ENCODE results near the gene DMD.

Gene DMD

DNA sequence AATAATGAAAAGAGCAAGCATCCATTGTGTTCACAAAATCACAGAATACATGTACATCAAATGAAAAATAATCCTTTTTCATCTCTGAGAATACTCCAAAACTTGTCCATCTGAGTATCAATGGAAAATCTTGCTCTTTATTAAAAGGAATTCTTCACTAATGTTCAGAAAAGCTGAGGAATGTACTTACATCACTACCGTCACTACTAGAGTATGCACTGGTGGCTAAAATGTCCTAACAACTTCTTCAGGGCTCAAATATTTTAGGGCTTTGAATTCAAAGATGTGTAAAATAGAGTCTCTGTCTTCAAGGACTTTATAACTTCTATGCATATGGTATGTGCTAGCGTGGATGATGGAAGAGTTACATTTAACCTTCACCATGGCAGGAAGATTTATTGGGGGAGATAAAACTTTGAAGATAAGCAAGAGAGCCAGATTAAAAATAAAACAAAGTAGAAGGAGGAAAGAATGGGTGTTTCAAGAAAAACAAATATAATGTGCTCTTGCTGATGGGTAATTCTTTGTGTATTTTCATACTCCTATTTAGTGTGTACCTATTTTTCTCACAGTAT, 55.1 kb downstream of the DMD start:
- TF ChIP-seq, protein P1, sequence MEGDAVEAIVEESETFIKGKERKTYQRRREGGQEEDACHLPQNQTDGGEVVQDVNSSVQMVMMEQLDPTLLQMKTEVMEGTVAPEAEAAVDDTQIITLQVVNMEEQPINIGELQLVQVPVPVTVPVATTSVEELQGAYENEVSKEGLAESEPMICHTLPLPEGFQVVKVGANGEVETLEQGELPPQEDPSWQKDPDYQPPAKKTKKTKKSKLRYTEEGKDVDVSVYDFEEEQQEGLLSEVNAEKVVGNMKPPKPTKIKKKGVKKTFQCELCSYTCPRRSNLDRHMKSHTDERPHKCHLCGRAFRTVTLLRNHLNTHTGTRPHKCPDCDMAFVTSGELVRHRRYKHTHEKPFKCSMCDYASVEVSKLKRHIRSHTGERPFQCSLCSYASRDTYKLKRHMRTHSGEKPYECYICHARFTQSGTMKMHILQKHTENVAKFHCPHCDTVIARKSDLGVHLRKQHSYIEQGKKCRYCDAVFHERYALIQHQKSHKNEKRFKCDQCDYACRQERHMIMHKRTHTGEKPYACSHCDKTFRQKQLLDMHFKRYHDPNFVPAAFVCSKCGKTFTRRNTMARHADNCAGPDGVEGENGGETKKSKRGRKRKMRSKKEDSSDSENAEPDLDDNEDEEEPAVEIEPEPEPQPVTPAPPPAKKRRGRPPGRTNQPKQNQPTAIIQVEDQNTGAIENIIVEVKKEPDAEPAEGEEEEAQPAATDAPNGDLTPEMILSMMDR (IDR thresholded peaks at IDR 0.05; ENCODE audit: low read depth, low read length), result no peak
- H3K4me3 ChIP-seq (ENCODE audit: low read depth, low read length), result no peak overlapping the region

DNA sequence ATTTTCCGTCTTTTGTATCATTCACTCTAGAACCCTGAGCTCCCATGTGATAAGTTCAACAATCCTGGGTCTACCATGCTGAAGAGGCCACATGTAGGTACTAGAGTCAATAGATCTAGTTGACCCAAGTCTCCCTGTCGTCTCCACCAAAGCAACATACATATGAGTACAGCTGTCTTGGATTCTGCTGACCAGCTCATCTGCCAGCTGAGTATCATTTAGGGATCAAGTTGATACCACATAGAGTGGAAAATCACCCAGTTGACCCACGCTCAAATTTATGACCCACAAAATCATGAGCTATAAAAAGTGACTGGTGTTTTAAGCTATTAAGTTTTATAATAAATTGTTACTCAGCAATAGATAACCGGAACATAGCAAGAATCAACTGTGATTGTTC, 61.8 kb downstream of the DMD start:
- no peak overlapping the region for H3K4me3 ChIP-seq (ENCODE audit: low read depth, low read length)
- TF ChIP-seq, protein P1 (IDR thresholded peaks at IDR 0.05; ENCODE audit: low read depth, low read length), result no peak

DNA sequence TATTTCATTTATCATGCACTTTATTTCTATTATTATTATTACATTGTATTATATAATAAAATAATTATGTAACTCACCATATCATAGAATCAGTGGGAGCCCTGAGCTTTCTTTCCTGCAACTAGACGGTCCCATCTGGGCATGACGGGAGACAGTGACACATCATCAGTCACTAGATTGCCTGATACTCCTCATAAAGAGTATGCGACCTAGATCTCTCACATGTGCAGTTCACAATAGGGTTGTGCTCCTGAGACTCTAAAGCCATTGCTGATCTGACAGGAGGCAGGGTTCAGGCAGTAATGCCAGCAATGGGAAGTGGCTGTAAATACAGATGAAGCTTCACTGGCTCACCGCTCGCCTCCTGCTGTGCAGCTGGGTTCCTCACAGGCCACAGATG, 62.3 kb downstream of the DMD start:
- TF ChIP-seq, protein P1 (IDR thresholded peaks at IDR 0.05; ENCODE audit: low read depth, low read length), result no peak

DNA sequence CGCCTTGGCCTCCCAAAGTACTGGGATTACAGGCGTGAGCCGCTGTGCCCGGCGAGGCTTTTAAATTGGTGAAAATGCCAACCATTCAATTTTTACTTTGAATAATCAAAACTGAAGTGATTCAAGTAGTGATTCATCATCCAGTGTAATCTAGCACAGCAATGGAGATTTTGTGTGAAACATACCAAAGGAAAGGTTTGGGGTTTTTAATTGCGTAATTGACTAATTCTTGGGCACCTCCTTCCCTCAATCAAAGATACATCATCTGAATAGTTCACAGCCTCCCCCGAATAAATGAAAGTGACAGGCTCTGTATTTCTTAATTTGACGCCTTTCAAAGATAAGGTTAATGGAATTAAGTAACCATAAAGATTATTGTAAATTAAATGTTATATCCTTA, 69.0 kb downstream of the DMD start:
- TF ChIP-seq, protein P1 (IDR thresholded peaks at IDR 0.05; ENCODE audit: low read depth, low read length), result no peak

More for the DNA sequence above, 62.3 kb downstream of the DMD start:
- H3K4me3 ChIP-seq (ENCODE audit: low read depth, low read length), result no peak overlapping the region

DNA sequence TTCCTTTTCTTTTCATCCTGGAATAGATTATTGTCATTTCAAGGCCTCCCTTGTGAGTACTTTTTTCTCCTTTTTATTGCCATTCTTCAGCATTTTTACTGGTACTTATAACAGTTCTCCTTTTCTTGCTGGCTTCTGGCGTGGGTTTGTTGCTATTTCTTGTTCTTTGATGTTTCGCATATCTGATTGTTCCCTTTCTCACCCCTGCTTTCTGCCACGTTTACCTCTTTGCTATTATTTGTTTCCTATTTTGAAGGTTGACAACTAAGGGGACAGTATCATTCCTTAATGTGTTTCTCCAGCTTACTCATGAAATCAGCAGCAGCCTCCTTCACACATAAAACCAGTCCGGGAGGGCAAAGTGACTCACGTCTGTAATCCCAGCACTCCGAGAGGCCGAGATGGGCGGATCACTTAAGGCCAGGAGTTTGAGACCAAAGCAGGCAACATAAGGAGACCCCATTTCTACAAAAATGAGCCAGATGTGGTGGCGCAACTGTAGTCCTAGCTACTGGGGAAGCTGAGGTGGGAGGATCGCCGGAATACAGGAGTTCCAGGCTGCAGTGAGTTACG, 72.6 kb downstream of the DMD start:
- H3K4me3 ChIP-seq (ENCODE audit: low read depth, low read length), result no peak overlapping the region
- TF ChIP-seq, protein P1 (IDR thresholded peaks at IDR 0.05; ENCODE audit: low read depth, low read length), result no peak

More for the DNA sequence above, 69.0 kb downstream of the DMD start:
- no peak overlapping the region for H3K4me3 ChIP-seq (ENCODE audit: low read depth, low read length)

DNA sequence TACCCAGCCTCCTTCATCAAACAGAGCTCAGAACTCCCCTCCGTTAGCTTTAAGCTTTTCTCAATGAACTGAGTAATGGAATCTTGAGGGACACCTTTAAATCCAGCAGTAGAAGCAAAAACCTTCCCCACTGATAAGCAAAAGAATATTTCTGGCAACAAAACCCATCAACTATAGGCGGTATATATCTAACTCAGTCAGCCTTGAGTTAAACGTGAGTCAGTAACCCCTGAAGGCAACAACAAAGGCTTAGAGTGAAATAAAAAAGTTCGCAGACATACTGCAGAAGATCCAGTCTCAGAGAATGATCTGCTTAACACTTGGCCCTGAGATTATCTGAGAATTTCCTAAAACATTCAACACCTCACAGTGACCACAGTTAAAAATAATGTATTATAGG, 77.2 kb downstream of the DMD start:
- TF ChIP-seq, protein P1 (IDR thresholded peaks at IDR 0.05; ENCODE audit: low read depth, low read length), result no peak
- no peak overlapping the region for H3K4me3 ChIP-seq (ENCODE audit: low read depth, low read length)

DNA sequence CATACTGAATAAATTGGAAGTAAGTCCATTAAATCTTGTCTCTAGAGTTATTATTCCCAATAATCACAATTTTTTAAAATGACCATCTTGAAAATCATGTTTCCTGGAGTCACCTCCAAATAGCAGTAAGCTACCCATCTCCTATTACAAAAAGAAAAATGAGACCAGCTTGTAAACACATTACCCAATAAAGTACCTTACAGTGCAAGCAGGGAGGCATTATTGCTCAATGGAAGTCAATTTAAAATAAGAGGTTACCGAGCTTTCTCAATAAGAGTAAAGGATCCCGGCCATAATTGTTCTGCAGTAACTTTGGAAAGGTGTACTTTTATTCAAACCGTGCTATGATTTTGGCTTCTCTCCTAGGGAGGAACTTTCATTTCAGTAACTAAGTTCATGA, 78.0 kb downstream of the DMD start:
- TF ChIP-seq, protein P1 (IDR thresholded peaks at IDR 0.05; ENCODE audit: low read depth, low read length), result no peak

More for the DNA sequence above, 78.0 kb downstream of the DMD start:
- no peak overlapping the region for H3K4me3 ChIP-seq (ENCODE audit: low read depth, low read length)

All from WI38 (cell line).